GM19351 (cell line): Measurements from ENCODE around the gene BTBD3.

Experiments used
- ATAC-seq: cut with Tn5 transposase; IDR thresholded peaks from one replicate; pipeline ENCODE4 v1.9.1; 2021; ENCODE audit warnings: mild to moderate bottlenecking, moderate library complexity; ENCODE audit not compliant: unreplicated experiment

BTBD3 gene

GRCh38 chr20:11917663-11918062 is at the start of gene BTBD3:
BTBD3 (plus strand) TSS chr20:11917893; CDS start chr20:11918276, 383 bp downstream.
- no peak for ATAC-seq

GRCh38 chr20:11869641-11870040 is 48.1 kb upstream of the BTBD3 start:
- no peak for ATAC-seq

- ATAC-seq, result no peak
These were observed 47.3 kb upstream of the BTBD3 start for GRCh38 chr20:11870411-11870810.

DNA sequence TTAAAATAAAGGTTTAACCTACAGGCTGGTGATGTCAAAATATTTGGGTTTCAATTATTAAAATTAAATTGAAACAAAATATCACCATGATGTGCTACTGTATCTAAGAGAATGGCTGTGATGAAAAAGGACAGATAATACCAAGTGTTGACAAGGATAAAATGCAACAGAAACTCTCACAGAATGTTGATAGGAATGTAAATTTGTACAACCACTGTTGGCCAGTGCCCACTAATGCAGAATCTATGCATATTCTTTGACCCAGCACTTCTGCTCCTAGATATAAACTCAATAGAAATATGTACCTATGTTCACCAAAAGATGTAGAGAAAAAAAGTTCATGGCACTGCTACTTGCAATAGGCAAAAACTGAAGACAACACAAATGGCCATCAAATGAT is 41.1 kb upstream of the BTBD3 start:
- ATAC-seq, result no peak

DNA sequence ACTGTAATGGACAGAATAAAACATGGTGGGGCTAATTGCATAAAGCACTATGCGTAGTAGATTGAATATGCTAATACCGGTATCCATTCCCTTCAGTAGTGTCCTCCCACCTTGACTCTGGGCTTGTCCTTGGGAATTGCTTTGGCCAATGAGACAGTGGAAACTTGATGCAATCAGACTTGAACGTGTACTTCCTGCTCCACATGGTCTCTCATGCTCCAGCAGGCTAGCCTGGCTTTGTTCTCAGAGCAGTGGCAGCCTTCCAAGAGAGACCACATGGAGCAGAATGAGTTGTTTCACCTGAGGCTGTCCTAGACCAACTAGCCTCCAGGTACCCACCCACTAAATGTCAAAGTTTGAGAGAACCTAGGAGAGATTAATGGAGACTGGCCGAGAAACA is 37.0 kb upstream of the BTBD3 start:
- ATAC-seq, result no peak

GRCh38 chr20:11881449-11881848 is 36.2 kb upstream of the BTBD3 start:
- ATAC-seq, result no peak

DNA sequence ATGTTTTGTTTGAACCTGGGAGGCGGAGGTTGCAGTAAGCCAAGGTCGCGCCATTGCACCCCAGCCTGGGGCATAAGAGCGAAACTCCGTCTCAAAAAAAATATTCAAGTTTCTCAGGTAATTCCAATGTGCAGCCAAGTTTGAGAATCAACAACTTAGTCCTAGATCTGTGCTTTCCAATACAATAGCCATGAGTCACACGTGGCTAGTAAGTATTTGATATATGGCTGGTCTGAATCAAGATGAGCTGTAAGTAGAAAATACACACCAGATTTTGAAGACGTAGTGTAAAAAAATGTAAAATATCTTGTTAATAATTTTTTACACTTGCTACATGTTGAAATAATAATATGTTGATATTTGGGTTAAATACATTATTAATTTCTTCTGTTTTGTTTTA is 35.0 kb upstream of the BTBD3 start:
- no peak for ATAC-seq

DNA sequence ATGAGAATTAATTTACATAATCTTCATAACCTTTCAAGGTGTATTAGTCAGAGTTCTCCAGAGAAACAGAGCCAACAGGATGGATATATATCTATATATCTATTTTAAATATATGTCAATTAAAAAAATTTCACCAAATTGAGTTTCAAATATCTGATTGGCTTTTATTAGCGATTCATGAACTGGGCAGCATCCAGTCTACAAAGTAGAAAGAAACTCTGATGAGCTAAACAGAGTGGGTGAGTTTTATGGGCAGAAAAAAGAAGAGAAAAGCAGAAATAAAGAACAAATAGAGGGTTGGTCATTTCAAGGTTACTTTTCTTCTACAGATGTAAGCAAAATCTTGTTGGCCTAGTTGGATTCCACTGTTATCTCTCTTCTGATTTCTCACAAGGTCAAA is 29.0 kb upstream of the BTBD3 start:
- no peak for ATAC-seq

GRCh38 chr20:11890331-11891076 is 27.2 kb upstream of the BTBD3 start:
- peak; percentile 41 for ATAC-seq

- peak; percentile 25 for ATAC-seq
These were observed 26.5 kb upstream of the BTBD3 start for GRCh38 chr20:11891077-11891775.

DNA sequence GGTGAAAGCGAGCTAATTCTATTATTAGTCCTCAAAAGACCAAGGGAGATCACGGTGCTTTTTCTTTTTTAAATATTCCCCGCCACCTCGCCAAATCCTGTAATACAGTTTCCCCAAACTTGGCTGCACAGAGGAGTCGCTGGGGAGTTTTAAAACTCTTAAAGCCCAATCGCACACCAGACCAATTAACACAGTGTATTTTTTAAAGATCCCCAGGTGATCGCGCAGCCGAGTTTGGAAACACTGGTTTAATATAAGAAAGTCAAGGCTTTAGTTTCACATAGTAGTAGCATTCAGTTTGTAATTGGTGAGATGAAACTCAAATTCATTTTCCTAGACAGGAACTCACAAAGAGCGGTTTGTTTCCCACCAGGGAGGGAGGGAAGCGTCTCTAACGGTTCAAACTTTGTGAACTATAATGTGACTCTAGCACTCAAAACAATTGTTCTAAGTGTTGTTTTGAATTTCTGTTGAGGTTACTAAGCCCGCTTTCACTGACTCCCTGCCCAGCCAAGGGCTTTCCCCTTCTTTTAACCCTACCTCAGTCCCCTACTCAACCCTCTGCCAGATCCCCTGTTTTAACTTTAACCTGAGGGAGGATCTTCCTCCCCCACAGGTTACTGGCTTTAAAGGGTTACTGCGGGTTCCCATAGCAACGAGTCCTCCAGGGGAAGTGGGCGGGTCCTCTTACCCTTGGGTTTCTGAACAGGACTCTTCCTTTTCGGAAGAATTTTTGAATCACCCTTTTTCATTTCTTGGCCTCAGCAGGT is 25.7 kb upstream of the BTBD3 start:
- ATAC-seq, result peak; percentile 40

DNA sequence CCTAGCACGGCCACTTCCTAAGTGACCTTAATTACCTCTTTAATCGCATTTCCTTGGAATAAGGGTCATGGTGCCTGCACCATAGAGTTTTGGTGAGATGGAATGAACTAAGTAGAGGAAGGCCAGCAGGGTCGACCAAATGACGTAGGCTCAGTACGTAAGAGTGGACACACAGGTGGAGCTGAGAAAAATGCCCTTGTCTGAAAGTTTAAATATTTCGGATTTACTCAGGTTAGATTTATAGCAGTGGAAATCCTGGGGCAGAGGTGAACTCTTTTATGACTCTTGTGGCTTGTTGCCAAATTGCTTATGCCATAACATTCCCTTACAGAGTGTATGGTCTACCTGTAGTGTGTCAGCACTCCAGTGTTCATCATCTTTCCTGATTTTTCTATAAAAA is 23.6 kb upstream of the BTBD3 start:
- no peak for ATAC-seq

- no peak for ATAC-seq
These were observed 21.8 kb upstream of the BTBD3 start for GRCh38 chr20:11895861-11896387.

DNA sequence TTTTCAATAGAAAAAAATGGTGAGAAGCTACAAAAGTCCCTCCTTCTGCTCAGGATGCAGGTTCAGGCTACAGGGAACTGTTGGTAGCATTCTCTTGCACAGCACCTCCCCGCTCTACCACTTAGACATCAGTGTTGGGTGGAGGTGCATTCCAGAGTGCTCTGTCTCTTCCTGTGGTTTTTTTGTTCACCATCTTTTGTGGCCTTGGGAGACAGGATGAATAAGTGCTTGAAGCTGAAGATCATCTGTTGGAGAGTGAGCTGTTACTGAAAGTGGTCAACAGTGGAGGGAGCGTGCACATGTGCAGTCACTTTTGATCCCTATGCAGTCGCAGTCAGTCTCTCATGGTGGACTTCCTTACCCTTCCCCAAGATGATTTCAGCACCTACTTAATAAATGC is 16.6 kb upstream of the BTBD3 start:
- no peak for ATAC-seq

DNA sequence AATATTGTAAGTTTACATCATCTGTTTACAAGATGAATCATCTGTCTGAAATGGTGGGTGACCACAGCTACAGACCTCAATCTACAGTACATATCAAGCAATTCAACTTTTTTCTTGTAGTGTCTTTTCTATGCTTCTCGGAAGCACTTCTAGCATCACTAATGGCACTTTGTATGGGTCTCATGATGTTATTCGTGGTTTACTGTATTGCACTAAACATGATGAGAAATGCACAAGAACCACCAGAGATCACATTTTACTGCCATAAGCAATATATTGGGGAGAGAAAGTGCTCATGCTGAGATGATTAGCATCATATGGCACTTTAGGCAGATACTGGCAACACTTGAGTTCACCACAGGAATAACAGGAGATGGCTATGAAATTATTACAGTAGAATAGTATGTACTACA is 15.4 kb upstream of the BTBD3 start:
- ATAC-seq, result no peak

GRCh38 chr20:11905460-11906179 is 12.1 kb upstream of the BTBD3 start:
- ATAC-seq, result no peak

DNA sequence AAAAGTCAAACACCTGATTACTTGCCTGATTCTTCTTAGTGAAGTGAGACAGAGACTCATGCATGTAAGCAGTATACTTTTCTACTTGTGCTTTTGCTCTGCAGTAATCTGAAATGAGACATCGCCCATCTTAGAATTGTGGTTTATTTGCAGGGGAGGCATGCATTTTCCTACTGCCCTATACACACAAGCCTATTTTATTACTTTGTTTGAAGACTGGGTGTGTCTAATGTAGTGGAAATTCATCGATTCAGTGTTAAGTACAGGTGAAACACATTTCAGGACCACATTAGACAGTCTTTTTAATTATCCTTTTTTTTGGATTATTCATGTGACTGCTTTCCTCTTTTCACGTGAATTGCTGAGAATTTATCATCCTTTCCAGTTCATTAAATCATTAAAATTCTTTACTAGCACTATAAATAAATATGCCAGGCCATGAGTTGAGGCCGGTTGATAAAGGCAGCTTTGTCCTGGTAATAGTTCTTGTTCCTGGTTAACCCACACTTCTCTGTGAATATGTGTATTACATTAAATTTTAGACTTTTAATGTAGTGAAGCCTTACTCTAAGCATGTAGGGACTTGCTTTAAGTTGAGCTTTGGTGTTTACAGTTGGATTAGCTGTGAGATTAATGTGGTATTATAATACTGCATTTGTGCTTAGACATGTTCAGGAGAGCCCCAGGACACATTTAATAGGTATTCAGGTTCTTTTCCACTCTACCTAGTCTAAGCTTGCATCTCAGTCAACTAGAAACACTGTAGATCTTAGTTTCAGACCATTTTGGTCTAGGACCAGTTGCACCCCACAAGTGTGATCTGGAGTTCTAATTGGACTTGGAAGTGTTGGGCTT is 10.8 kb upstream of the BTBD3 start:
- ATAC-seq, result no peak

GRCh38 chr20:11907621-11908020 is 10.1 kb upstream of the BTBD3 start:
- no peak for ATAC-seq

DNA sequence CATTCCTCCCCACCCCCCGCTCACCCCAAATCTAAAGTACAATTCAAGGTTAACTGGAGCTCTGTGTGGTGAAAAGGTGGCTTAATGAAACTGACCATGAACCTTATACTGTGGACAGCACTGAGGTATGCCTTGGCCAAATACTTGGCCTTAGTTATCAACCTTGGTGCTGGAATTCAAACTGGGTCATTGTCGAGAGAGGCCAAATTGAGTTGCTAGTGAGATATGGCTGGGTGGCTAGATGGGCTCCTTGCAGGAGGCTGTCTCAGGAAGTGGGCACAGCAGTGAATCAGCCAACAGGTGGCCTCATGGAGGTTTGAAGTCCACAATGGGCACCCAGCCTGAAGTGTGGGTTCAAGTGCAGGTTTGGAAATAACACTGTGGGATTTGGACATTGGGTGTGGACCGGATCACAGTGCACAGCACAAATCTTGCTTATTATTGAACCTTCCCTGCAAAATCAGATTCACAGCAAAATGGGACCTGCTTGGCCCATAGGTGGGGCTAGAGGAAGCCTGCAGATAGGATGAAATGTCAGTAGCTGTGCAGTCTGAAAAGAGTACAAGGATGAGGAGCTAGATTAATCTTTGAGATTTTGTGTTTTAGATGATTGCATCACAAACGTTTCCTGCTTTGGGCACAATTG is 5.6 kb upstream of the BTBD3 start:
- ATAC-seq, result no peak
